Right renal pelvis (tissue), 4 donors: Measurements from ENCODE around the gene SUSD6. TPM values are rescaled to one million over a fixed set of nuclear protein-coding genes. Genes with fewer than 3 reads are reported as not detected.

Source experiments
- DNase-seq, 4 donors: peaks; one replicate each; pipeline ENCODE4 v3.0.0-alpha.2; 2013; ENCODE audit warnings: low read depth in 4 of 4, low spot score in 3 of 4, missing footprints in 1 of 4
- polyA plus RNA-seq, 4 donors: library from polyadenylated mRNA; unstranded; fragments of 120-200 nt; gene quantifications; one replicate each; pipeline ENCODE4 v1.2.1, GENCODE V29; 2013; ENCODE audit not compliant: insufficient read length in 4 of 4

SUSD6 gene
- polyA plus RNA-seq, 4 donors: 19.6 to 23.3 (median 21.7) TPM

GRCh38 chr14:69669375-69669774 is 58.0 kb downstream of the SUSD6 start:
- DNase-seq: no peak

- DNase-seq: no peak
Observed at GRCh38 chr14:69670093-69670492, 58.7 kb downstream of the SUSD6 start.

DNA sequence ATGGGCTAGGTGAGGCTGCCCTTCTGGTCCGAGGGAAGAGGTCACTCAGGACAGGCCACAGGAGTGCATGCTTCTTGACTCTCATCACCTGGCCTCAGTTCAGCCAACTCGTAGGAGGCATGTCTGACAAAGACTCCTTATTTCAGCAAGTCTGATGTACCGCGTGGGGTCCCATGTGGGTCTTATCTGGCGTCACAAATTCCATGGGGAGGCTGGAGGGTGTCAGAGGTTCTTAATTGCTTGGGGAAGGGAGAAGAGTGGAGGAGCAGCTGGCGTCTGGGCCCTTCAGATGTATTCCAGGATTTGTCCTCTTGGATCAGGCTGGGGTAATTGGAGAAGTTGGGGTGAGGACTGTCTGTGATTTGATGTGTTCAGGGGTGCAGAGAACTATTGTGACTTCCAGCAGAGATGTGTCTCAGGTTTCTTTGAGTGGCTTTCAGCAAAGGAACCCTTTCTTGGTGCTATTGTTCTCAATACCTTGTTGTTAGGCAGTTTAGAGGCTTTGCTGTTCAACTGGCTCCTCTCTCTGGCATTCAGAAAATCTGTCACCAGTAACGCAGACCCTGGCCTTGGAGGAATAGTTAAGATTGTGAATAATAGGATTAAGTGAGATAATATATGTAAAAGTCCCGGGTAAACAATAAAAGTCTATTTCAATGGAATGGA is 60.1 kb downstream of the SUSD6 start:
- no peak for DNase-seq

DNA sequence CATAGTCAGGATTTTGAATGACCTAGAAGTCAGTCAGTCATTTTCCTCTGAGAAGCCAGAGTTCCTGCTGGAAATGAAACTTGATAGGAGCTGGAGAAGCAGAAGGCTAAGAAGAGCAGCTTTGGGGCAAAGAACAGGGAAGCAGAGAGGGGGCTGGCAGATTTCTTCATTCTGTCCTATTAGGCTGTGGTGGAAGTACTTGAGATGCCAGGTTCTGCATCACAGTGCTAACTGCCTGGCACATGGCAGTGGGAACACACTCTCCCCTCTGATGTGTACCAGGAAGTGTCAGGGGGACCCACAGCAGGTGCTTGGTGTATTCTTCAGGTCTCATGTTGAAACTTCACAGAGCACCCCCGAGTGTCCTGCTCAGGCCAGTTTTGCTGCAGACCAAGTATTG is 61.0 kb downstream of the SUSD6 start:
- DNase-seq: no peak

DNA sequence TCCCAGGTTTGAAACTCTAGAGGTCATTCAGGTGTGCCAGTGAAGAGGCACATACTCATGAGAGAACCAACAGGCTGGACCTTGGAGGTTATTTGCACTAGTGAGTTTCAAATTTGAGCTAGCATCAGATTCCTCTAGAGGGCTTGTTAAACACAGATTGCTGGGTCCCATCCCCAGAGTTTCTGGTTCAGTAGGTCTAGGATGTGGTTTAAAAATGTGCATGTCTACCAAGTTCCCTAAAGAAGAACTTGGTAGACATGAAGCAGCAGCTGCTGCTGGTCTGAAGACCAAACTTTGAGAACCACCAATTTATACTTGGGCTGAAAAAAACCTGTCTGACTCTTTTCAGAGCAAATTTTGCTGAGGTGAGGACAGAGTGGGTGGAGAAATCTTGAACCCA is 61.7 kb downstream of the SUSD6 start:
- DNase-seq: no peak

DNA sequence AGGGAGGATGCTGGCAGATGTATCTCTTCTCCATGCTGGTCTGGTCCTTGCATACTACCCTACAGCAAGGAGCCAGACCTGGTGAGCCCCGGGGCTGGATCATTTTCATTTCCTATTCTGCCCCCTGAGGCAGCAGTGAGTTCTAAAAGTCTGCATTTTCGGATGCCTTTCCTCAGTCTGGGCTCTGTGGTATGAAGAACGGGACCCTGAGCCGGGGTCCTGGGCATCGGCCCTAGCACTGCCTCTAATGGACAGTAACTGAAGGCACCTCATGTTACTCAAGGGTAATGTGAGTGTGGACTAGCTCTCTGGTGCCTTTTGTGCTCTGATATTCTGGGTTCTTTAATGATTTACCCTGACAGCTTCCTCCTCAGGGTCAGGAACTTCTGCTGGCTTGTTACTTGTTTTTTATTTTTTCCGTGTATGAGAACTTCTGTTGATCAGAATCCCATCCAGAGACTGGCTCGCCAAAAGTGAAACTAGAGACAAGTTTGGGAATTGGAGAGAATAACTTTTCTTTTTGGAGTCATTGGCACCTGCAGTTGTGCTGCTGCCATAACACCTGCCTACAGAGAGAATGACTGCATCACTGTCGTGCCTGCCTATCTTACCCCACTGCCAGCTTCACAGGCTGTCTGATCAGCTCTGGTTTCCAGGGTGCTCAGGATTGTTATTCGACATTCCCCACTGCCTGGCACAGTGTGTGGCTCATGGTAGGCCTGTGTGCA is 62.3 kb downstream of the SUSD6 start:
- no peak for DNase-seq

- DNase-seq: no peak
Observed at GRCh38 chr14:69674546-69675244, 63.3 kb downstream of the SUSD6 start.

DNA sequence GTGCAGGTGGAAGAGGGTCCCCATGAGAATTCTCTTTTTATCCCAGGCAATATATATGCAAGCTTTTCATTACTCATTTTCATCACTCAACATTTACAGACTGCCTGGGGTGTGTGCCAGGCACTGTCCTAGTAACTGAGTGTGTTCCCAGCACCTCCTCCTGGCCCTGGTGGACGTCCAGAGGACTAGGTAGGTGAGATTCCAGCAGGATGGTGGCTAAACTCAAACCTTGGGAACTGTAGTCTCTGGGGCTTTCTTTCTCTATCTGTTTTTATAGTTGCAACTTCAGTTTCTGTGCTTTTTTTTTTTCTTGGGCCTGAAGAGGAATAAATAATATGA is 63.8 kb downstream of the SUSD6 start:
- DNase-seq: no peak

- no peak for DNase-seq
Observed at GRCh38 chr14:69675877-69676416, 64.6 kb downstream of the SUSD6 start.

- DNase-seq: no peak
Observed at GRCh38 chr14:69676723-69677122, 65.3 kb downstream of the SUSD6 start.

DNA sequence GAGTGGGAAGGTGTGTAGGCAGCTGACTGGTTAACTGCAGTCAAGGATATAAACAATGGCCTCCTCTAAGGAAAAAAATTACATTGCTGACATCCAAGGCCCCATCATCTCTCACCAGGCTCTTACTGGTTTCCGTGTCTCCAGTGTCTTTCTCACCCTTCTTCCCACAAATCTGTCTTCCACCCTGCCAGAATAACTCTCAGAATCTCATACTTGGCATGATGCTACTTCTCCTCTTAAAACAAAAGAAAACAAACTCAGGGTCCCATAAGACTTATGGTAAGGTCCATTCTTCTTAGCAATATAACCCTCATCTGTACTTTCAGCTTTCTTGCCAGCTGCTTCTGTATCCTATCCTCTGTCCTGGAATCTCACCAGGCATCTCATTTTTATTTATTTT is 68.9 kb downstream of the SUSD6 start:
- no peak for DNase-seq

DNA sequence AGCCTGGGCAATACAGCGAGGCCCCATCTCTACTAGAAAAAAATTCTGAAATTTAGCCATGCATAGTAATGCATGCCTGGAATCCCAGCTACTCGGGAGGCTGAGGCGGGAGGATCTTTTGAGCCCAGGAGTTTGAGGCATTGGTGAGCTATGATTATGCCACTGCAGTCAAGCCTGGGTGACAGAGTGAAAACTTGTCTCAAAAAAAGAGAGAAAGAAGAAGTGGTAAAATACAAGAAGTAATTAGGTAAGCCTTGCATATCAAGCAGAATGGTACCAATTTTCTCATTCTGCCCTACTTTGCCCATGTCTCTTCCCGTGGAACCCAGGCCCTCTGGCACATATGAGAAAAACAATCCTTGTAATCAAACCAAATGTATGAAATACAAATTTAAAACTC is 70.7 kb downstream of the SUSD6 start:
- no peak for DNase-seq

GRCh38 chr14:69682621-69683263 is 71.3 kb downstream of the SUSD6 start:
- DNase-seq: no peak

DNA sequence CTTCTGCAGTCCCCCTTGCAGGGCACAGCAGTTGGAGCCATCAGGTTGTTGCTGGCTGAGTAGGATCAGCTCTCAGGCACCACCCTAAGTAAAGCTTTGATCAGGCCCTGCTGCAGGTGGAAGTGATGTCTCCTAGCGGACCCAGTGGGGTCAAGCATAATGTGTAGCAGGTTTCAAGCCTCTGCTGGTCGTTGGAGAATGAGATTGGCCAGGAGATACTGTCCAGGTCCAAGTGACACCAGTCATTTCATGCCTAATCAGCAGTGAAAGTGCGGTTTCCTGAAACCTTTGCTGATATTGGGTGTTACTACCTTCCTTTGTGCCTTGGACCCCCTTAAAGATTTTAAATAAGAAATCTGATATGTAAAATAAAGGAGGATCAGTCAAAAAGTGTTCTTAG is 72.6 kb downstream of the SUSD6 start:
- DNase-seq: no peak

DNA sequence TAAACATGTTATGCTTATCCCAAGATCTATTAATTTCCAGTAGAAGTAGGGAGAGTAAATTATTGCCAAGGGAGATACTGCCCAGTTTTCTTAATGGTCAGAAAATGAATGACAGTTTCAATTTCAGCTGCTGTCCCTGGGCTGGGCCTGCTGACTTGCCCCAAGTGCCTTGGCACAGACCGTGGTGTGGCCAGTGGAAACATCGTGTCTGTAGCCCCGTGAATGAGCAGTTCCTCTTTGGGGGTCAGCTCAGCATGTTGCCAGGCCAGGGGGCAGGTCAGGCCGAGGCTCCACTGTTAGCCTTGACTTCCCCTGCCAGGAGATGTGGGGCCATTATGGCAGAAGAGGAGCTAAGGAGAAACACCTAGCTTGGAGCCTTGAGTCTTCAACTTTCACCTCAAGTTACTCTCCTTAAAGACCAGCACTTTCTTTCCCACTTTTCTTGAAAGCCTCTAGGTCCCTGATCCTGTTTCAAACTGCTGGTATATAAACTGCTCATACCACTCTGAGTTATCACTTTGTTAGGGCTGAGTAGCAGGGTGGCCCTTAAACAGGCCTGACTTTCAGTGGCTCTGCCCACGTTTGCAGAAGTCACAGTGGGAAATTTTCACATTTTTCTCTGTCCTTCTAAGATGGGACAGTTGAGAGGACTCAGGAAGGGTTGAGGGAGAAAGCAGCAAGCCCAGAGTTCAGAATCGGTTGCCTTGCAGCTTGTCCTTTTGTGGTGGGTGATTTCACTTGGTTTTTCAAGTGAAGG is 73.2 kb downstream of the SUSD6 start:
- no peak for DNase-seq

GRCh38 chr14:69685218-69685616 is 73.8 kb downstream of the SUSD6 start:
- no peak for DNase-seq

DNA sequence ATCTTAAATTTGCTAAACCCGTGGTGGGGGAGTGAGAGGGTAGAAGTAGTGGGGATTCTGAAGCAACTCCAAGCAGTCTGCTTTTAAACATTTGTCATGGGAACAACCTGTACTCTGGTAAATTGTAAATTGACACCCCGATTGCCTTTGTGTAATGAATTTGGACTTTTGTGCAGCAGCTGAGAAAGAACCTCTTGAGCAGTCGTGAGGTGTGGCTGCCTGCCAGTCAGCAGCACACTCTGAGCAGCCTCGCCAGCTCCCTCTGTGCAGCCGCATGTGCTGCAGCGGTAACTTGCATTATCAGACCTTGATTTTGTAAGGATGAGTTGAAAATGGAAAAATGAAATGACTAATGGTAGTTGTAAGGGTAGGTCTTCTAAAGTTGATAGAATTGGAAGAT is 74.3 kb downstream of the SUSD6 start:
- no peak for DNase-seq

- DNase-seq: no peak
Observed at GRCh38 chr14:69687606-69688298, 76.4 kb downstream of the SUSD6 start.

GRCh38 chr14:69688299-69688649 is 76.9 kb downstream of the SUSD6 start:
- no peak for DNase-seq

- DNase-seq: no peak
Observed at GRCh38 chr14:69690042-69690441, 78.6 kb downstream of the SUSD6 start.
